ENCODE data around the gene GRAMD1A.

The GRAMD1A gene

DNA sequence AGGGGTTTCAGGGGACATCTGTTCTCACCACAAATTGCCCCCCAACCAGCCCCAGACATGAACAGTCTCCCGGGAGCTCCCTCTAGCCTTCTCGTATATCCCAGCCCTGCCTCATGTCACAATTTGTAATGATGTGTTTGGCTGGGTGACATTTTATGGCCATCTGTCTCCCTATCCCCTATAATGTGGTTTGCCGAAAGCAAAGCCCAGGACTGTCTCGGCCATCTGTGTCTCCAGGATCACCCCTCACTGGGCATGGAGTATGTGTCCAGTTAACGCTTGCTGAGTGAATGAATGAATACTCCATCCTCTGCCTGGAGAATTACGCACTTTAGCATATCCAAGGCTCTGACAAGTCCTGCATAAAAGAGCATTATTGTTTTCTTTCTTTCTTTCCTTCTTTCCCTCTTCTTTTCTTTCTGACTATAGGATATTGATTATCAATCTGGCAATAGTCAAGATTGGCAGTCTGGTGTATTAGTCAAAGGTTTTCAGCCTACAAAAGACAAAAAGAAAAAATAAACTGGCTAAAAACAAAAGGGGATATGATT lies 56.5 kb downstream of the GRAMD1A start:
- no peak for DNase-seq

DNA sequence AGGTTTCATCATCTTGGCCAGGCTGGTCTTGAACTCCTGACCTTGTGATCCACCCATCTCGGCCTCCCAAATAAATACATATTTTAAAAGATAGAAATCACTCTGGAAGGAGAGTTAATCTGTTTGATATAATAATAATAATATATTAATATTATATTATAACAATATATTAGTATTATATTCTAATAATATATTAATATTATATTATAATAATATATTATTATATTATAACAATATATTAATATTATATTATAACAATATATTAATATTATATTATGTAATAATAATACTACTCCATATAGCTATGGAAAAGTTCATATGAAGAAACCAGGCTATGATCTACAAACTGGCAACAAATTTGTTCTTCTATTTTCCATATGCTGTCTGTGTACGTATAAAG lies 58.2 kb downstream of the GRAMD1A start:
- no peak for DNase-seq

DNA sequence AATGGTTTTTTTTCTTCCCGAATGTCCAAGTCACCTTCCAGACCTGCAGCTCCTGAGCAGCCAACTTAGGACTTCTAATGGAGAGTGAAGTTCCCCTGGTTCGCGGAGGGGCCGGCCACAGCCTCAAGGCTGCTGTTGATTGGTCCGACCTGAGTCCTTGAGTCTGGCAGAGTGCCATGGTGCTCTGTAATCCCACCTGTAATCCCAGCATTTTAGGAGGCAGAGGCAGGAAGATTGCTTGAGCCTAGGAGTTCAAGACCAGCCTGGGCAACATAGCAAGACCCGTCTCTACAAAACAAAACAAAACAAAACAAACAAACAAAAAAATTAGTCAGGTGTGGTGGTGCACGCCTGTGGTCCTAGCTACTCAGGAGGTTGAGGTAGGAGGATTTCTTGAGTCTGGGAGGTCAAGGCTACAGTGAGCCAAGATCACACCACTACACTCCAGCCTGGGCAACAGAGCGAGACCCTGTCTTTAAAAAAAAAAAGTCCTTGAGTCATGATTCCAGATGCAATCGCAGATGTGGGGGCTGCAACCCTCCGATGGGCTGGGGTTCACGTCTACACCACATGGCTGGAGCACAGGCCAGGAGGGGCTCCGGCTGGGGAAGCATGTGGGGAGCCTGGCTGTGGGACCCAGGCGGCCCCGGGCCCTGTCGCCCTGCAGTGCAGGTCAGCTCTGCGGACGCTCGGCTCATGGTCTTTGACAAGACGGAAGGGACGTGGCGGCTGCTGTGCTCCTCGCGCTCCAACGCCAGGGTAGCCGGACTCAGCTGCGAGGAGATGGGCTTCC lies 59.1 kb downstream of the GRAMD1A start:
- no peak for DNase-seq

DNA sequence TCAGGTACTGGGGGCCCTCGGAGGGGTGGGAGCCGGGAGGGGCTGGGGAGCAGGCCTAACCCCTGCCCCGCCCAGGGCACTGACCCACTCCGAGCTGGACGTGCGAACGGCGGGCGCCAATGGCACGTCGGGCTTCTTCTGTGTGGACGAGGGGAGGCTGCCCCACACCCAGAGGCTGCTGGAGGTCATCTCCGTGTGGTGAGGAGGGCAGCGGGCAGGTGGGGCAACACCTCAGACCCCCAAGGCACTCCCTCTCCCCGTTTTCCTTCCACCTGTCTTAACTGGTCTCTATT lies 59.6 kb downstream of the GRAMD1A start:
- no peak for DNase-seq

DNA sequence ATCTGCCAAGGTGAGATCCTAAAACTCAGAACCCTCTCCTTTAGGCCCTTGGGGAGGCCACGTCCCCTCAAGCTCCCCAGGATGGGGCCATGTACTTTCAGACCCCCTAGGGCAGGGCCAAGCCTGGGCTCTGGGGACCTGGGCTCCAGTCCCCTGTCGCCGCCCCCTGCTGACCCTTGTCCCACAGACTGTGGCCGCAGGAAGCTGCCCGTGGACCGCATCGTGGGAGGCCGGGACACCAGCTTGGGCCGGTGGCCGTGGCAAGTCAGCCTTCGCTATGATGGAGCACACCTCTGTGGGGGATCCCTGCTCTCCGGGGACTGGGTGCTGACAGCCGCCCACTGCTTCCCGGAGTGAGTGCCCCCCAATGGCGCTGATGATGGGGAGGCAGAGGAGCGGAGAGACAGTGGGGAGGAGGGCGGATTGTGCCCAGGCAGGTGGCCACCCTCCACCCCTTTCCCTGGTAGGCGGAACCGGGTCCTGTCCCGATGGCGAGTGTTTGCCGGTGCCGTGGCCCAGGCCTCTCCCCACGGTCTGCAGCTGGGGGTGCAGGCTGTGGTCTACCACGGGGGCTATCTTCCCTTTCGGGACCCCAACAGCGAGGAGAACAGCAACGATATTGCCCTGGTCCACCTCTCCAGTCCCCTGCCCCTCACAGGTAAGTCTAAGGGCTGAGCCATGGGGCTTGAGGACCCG lies 60.2 kb downstream of the GRAMD1A start:
- no peak for DNase-seq

DNA sequence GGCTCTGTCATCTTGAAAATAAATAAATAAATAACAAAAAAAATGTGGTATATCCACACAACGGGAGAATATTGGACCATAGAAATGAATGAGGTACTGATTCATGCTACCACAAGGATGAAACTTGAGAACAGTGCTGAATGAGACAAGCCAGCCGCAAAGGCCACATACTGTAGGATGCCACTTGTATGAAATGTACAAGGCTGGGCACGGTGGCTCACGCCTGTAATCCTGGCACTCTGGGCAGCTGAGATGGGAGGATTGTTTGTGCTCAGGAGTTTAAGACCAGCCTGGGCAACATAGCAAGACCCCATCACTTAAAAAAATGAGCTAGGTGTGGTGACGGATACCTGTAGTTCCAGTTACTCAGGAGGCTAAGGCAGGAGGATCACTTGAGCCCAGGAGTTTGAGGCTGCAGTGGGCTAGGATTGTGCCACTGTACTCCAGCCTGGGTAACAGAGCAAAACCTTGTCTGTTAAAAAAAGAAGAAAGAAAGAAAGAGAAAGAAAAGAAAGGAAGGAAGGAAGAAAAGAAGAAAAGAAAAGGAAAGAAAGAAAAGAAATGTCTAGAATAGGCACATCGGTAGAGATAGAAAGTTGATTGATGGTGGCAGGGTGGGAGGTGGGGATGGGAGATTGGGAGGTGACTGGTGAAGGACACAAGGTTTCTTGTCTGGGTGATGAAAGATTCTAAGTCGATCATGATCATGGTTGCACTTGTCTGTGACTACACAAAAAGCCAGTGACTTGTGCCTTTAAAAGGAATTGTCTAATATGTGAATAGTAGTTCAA lies 61.7 kb downstream of the GRAMD1A start:
- DNase-seq = no peak

DNA sequence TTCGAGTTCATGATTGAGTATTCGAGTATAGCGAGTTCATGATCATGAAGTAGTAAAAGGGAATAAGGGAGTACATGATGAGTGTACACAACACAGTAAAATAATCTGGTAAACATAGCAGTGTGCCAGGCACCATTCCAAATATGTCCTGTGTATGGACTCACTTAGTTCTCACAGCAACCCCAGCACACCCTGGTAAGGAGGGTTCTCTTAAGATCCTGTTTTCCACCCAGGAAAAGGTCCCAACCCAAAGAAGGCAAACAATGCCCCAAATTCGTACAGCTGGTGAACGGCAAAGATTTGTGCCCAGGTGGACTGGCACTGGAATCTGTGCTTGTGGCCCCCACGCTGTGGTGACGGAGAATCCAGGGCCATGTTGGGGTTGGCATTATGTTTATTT lies 62.8 kb downstream of the GRAMD1A start:
- no peak for DNase-seq

DNA sequence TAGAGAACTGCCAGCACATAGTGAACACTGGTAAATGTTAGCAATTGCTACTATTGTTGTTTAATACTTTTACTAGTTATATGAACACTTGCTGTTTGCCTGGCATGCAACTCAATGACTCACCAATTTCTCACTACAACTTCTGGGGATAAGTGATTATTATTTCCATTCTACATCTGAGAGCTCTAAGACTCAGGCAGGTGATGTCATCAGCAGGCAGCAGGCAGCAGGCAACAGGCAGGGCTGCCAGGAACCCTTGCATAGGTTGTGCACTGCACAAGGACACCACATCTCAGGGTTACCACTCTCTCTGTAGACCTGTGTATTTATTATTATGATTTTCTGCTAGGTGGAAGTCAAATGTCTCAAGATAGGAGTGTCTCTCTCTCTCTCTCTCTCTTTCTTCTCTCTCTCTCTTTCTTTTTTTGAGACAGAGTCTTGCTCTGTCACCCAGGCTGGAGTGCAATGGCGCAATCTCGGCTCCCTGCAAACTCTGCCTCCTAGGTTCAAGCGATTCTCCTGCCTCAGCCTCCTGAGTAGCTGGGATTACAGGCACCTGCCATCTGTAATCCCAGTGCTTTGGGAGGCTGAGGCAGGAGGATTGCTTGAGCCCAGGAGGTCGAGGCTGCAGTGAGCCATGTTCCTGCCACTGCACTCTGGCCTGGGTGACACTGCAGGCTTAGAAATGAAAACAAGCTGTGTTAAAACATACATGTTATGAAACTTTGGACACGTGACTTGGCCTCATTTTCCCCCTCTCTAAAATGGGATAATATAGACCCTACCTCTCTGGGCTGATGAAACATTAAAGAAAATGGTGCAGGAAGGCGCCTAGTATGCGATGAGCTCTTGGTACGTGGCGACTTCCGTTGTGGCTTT lies 64.1 kb downstream of the GRAMD1A start:
- DNase-seq = no peak

DNA sequence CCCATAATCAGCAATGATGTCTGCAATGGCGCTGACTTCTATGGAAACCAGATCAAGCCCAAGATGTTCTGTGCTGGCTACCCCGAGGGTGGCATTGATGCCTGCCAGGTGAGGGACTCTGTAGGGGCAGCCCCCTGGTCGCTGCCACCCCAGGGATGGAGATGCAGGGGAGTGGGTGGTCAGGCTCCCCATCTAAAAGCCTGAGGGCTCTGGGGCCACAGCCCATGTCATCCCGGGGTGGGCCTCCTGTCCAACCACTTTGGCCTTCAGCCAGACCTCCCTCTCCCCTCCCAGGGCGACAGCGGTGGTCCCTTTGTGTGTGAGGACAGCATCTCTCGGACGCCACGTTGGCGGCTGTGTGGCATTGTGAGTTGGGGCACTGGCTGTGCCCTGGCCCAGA lies 65.5 kb downstream of the GRAMD1A start:
- no peak for DNase-seq

DNA sequence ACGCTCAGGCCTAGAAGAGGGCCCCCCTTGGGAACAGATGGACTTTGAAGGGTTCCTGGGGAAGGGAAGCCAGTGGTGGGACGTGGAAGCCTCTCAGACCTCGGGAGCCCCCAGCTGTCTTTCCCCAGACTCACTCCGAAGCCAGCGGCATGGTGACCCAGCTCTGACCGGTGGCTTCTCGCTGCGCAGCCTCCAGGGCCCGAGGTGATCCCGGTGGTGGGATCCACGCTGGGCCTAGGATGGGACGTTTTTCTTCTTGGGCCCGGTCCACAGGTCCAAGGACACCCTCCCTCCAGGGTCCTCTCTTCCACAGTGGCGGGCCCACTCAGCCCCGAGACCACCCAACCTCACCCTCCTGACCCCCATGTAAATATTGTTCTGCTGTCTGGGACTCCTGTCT lies 66.0 kb downstream of the GRAMD1A start:
- no peak for DNase-seq

DNA sequence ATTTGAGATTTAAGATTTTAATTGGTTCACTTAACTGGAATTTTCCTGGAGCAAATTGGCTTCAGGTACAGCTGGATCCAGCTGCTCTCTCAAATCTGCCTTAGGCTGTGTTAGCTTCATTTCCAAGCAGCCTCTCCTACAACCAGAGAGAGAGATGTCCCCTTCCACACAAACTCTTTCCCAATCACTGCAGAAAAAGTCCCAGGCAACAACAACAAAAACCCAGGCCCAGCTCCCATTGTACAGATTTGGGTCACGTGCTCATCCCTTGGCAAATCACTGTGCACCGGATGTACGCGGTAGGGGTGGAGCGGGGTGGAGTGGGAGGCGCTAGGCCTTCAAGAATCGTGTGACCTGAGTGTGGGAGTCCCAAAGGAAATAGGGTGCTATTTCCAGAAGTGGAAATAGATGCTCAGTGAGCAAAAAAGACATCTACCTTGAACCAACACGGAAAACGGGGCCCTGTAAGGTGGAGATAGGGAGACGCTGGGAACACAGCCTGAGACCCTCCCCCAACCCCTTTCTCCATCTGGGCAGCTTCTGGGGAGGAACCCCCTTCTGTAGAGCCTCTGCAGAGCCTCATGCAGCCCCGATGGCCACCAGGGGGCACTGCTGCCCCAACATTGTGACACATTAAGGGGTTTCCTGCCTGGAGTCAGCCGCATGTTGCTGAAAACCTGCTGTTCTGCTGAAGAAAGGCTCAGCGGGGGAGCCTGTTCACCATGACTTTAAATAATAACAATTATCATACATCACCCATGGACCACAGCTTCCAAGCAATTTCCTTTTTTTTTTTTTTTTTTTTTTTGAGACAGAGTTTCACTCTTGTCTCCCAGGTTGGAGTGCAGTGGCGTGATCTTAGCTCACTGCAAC lies 66.8 kb downstream of the GRAMD1A start:
- peak; percentile 86 for DNase-seq

DNA sequence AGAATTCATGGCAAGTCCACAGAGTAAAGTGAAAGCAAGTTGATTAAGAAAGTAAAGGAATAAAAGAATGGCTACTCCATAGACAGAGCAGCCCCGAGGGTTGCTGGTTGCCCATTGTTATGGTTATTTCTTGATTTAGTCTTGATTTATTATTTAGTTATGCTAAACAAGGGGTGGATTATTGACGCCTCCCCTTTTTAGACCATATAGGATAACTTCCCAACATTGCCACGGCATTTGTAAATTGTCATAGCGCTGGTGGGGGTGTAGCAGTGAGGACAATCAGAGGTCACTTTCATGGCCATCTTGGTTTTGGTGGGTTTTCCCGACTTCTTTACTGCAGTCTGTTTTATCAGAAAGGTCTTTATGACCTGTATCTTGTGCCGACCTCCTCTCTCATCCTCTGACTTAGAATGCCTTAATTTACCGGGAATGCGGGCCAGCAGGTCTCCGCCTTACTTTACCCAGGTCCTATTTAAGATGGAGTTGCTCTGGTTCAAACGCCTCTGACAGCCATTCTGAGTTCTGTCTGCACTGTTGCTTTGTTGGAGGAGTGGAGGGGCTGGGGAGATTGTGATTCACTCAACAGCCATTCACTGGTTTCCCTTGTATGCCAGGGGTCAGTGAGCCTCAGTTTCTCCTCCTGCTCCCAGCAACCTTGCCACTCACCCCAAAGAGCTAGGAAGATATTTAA lies 69.0 kb downstream of the GRAMD1A start:
- DNase-seq = no peak

DNA sequence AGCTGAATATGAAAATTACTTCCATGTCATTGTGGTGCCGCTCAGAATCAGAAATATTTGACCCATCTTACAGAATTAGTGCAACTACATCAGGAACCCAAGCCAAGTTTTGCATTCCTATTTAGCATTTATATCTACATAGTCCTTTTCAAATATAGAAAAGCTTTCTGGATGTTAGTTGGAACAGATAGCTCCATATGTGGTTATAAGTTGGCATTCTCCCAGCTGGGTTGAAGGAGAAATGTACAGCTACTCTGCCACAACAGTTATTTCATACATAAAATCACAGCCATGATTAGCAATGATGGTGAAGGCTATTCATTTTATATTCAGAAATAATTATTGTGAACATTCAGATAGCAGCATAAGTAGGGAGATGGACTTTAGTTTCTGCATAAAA lies 69.6 kb downstream of the GRAMD1A start:
- no peak for DNase-seq

DNA sequence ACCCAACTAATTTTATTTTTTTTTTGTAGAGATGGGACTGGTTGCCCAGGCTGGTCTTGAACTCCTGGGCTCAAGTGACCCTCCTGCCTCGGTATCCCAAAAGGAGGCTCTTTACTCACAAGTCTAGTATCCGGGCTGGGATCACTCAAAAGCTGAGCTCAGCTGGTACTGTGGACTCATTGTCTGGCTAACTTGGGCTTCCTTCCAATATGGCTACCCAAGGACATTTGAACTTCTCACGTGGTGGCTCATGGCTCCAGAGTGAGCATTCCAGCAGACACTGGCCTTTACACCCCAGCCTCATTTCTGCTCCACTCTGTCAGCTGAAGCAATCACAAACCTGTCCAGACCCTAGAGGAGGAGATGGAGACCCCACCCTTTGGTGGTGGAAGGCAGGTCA lies 70.3 kb downstream of the GRAMD1A start:
- no peak for DNase-seq

DNA sequence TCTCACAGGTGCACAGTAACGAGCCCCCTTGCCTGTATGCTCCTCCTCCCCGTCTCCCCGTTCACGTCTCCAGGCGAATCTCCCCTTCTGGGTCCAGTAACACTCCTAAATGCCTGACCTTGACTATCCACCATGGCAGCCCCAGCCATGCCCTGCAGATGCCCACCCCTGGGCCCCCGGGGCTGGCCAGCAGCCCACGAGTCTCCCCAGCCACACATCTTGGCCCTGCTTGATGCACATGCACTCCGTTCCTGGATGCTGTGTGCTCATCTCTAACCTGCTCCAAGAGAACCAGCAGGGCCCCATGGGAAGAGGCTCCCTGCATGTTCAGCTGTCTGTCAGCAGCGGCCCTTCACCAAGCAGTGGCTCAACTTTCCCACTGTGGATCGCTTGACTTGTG lies 73.4 kb downstream of the GRAMD1A start:
- DNase-seq = no peak

DNA sequence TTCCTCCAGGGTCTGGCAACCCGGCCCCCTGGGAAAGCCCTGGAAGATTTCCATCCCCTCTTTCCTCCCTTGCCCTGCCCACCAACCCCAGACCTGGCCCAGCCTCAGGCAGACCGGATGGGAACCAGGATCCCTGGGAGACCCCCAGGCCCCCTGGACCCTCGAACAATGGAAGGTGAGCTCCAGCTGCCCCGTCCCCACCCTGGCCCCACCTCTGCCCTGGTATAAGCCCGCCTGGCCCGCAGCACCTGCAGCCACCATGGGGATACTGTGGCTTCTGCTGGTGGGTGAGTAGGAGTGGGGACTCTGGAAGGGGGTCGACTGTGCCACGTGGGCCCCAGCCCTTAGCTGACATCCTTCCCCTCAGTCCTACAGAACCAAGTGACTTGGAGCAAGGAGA lies 73.8 kb downstream of the GRAMD1A start:
- DNase-seq = no peak

DNA sequence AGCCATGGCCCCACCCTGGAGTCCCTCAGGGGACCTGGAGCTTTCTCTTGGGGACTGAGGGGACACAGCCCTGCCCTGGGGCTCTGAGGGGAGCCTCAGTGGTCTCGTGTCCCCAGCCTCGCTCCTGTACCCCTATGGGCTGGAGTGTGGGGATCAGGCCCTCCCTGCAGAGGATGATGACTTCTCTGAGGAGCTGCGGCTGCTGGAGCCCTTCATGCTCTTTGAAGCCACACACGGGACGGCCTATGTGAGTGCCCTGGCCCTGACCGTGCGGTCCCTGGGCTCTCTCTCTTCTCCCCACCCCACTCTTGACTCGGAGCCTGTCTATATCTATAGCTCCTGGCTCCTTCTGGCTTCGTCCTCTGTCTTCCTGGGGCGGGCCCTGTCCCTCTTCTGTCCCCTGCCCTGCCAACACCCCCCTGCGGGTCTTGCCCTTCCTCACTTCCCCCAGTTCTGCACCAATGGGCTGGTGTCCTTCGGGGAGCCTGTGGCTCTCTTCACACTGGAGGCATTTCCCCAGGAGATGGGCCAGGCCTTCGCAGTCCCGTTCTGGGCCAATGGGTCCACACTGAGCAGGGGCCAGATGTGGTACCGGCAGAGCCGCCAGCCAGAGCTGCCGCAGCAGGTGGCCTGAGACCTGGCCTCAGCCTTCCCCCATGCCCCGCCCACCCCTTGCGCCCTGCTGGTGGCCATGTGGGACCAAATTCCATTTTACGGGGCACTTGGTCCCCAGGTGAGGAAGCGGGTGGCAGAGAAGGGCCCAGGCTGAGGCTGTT lies 74.5 kb downstream of the GRAMD1A start:
- DNase-seq = no peak

DNA sequence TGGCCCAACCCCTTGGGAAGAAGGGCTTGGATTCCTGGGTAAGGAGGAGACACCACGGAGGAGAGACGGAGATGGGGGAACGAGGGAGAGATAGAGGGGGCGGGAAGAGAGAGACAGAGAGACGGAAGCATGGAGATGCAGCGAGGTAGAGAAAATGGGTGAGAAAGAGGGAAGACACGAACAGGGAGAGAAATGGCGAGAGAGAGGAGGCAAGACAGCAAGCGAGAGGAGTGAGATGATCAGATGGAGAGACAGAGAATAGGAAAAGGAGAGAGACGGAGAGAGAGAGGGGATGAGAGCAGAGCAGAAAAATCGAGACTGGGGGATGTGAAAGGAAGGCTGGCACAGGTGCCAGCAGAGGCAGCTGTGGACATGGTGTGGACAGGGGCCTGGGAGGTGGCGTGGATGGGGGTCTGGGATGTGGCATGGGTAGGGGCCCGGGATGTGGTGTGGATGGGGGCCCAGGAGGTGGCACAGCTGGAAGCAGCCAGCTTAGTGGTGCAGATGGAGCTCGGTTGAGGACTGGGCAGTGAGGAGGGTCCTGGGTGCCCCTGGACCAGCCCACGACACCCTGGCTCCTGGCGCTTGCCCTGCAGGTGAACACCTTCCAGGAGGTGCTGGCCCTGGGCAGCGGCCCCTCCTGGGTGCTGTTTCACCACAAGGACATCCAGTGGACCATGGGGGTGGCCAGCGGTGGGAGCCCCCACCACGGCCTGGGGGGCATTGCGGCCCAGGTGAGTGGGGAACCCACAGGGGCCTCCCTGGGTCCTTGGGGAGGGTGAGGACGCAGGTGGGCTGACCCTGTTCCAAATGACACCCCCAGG lies 75.3 kb downstream of the GRAMD1A start:
- no peak for DNase-seq

DNA sequence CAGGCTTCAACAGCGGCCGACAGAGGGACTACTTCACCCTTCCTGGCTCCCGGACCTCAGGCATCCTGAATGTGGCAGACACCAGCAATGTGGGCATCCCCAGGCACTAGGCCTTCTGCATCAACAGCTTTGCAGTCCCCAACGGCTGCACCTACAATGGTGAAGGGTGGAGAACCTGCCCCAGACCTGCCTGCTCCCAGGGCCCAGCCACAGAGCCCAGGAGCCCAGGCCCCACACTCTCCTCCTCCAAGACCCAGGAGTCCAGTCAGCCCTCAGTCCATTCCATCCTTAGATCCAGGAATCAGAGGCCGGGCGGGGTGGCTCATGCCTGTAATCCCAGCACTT lies 75.9 kb downstream of the GRAMD1A start:
- DNase-seq = no peak
